Measurements from ENCODE around the gene MACROD2. TPM values are rescaled to one million over a fixed set of nuclear protein-coding genes. Genes with fewer than 3 reads are reported as not detected.

MACROD2 gene
- total and polyA plus RNA-seq, 2 donors (not counting 1 experiment from before 2014, with no cell fraction given): 5.3 to 6.7 TPM

DNA sequence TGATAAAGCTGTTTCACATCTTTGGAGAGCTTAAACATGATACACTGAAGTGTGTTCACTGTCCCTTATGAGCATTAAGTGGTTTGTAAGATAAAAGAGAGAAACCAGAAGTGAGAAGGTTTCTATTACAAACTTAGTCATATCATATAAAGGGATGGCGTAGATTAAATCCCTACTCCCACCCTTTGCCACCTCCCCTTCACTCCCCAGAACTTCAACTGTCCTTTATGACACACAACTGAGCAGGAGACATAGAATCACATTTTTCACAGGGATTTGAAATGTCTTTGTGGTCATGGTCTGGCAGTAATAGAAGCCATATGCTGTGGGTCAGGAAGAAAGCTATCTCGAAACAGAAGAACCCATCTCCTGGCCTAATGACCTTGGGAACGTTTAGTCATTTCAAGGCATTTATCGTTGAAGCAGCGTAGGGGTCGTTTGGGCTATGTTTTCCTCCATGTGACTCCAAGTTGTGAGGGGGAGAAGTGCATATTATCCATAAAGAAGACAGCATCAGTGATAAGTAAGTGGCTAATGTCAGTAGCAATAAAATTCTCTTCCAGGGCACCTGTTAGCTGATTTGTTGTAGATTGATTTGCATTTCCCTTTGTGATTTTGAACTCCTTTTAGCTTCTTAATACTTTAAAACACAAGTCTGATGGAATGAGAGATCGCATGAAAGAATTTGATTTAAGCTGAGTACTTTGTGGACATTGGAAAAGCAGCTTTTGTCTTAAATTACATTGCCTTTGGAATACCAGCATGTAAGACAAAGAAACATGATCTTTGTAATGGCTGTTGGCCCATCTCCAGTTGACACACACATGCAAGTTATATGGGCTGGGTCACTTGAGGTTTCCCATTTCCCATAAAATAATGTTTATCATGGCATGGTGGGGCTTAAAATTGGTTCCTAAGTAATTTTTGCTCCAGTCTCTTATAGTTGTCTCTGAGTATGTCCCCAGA lies 843.6 kb downstream of the MACROD2 start:
- Mint-ChIP-seq H3K27ac (no peak overlapping the region), H3K4me1 (no peaks in the 10 kb centered on the region), H3K4me3 (no peak overlapping the region), H3K9me3 (ENCODE audit: insufficient read depth) (no peaks in the 10 kb centered on the region), H3K27me3 (peaks cover 6% of the 10 kb centered on the region)
- Histone ChIP-seq H3K4me1 (ENCODE audit: control insufficient read depth in 2 of 2, insufficient read depth in 2 of 2, low read length in 2 of 2) (no peaks in the 10 kb centered on the region), H3K9me3 (ENCODE audit: control extremely low read depth in 1 of 3, control insufficient read depth in 2 of 3, insufficient read depth in 1 of 3, low read length in 2 of 3) (no peaks in the 10 kb centered on the region), H3K9ac (ENCODE audit: low read length) (no peak overlapping the region), H2AFZ (ENCODE audit: insufficient read depth, low read depth, low read length, poor library complexity, severe bottlenecking) (no peak overlapping the region), H3K36me3 (replicated peaks in 1 of 2; ENCODE audit: control extremely low read depth in 1 of 2, control insufficient read depth in 1 of 2, extremely low read depth in 1 of 2, insufficient read depth in 2 of 2, low read length in 1 of 2) (no peaks in the 10 kb centered on the region), H3K27me3 (replicated peaks in 1 of 4; ENCODE audit: control extremely low read depth in 1 of 4, control insufficient read depth in 3 of 4, insufficient read depth in 4 of 4, low read length in 3 of 4) (peaks cover 0 to 6% (median 0%) of the 10 kb centered on the region in 4 experiments), H3K27ac (ENCODE audit: low read length in 2 of 2) (no peak overlapping the region), H3K4me3 (ENCODE audit: control extremely low read depth in 1 of 5, extremely low read depth in 1 of 5, insufficient read depth in 1 of 5, low read depth in 2 of 5, low read length in 4 of 5) (no peak overlapping the region), H4K20me1 (ENCODE audit: control insufficient read depth, insufficient read depth, low read length, poor library complexity, severe bottlenecking) (no peaks in the 10 kb centered on the region), H3K79me2 (ENCODE audit: control insufficient read depth, insufficient read depth, low read length) (no peaks in the 10 kb centered on the region), H3K4me2 (replicated peaks; ENCODE audit: low read depth, low read length, poor library complexity, severe bottlenecking) (no peak overlapping the region)
- no peak for ATAC-seq (ENCODE audit: low read depth)
- TF ChIP-seq, protein P1, sequence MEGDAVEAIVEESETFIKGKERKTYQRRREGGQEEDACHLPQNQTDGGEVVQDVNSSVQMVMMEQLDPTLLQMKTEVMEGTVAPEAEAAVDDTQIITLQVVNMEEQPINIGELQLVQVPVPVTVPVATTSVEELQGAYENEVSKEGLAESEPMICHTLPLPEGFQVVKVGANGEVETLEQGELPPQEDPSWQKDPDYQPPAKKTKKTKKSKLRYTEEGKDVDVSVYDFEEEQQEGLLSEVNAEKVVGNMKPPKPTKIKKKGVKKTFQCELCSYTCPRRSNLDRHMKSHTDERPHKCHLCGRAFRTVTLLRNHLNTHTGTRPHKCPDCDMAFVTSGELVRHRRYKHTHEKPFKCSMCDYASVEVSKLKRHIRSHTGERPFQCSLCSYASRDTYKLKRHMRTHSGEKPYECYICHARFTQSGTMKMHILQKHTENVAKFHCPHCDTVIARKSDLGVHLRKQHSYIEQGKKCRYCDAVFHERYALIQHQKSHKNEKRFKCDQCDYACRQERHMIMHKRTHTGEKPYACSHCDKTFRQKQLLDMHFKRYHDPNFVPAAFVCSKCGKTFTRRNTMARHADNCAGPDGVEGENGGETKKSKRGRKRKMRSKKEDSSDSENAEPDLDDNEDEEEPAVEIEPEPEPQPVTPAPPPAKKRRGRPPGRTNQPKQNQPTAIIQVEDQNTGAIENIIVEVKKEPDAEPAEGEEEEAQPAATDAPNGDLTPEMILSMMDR (IDR thresholded peaks at IDR 0.05): no peak
- no peak for TF ChIP-seq EZH2 (IDR thresholded peaks at IDR 0.05; ENCODE audit: borderline replicate concordance, insufficient read depth, low read depth, low read length, poor library complexity, severe bottlenecking)
- POLR2A ChIA-PET: no interaction called here
- intact Hi-C loops (cut with micrococcal nuclease): no loop called here
- DNase-seq: no peak
- CTCF ChIA-PET: no interaction called here
- 60% methylated on average over 5 of the region's 7 CpGs for WGBS (ENCODE audit: insufficient coverage)
